GM18520 (cell line): ENCODE results near the gene BAG1.

Source experiments
- ATAC-seq: cut with Tn5 transposase; IDR thresholded peaks from one replicate; pipeline ENCODE4 v1.9.1; 2021; ENCODE audit not compliant: unreplicated experiment

The BAG1 gene

GRCh38 chr9:33264473-33265177 is at the start of gene BAG1, which contains the start of gene CHMP5:
Gene BAG1 (minus strand): TSS chr9:33264708.
Gene CHMP5 (plus strand): TSS chr9:33265049. CDS start chr9:33265079, 30 bp downstream.
- ATAC-seq, result peak; percentile 81

GRCh38 chr9:33311953-33312352 is 47.4 kb upstream of the BAG1 start:
- no peak for ATAC-seq

DNA sequence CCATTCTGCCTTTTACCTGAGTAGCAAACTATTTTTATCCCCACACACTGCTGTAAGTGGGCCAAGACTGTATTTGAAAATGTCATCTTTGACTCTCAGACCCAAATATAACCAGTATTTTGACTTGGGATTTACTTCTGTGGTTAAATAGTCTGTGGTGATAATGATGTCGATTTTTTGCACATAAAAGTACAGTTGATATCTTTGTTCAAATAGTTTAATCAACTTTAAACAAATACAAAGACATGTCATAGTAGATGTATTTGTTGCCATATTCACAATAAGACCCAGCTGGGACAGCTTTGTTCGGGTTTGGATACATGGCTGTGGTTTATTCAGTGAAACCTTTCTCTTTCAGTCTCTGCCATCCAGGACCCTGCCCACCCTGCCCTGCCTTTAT is 46.2 kb upstream of the BAG1 start:
- ATAC-seq, result no peak

- ATAC-seq, result no peak
Observed at GRCh38 chr9:33309903-33310302, 45.4 kb upstream of the BAG1 start.

- ATAC-seq, result no peak
Observed at GRCh38 chr9:33307067-33307466, 42.6 kb upstream of the BAG1 start.

GRCh38 chr9:33306037-33306436 is 41.5 kb upstream of the BAG1 start:
- no peak for ATAC-seq

- no peak for ATAC-seq
Observed at GRCh38 chr9:33304362-33304761, 39.9 kb upstream of the BAG1 start.

GRCh38 chr9:33300546-33300945 is 36.0 kb upstream of the BAG1 start:
- no peak for ATAC-seq

- peak; percentile 81 for ATAC-seq
Observed at GRCh38 chr9:33297432-33297831, 32.9 kb upstream of the BAG1 start.

GRCh38 chr9:33295571-33295970 is 31.1 kb upstream of the BAG1 start:
- peak; percentile 29 for ATAC-seq

- no peak for ATAC-seq
Observed at GRCh38 chr9:33294670-33295432, 30.3 kb upstream of the BAG1 start.

DNA sequence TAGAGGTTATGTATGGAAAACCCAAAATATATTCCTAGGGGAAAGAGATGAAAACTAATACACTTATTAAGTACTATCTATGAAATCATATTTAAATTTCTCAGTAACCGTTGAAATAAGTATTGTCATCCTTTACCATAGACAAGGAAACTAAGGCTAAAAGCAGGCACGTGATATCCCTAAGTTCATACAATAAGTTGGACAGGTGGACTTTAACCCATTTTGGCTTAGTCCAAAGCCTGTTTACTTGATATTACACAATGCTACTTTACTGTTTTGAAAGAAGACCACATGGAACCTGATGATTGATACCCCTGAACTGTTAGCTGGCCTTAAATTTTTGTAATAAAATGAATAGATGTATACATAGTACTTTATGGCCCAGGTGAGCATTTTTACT is 29.3 kb upstream of the BAG1 start:
- no peak for ATAC-seq

DNA sequence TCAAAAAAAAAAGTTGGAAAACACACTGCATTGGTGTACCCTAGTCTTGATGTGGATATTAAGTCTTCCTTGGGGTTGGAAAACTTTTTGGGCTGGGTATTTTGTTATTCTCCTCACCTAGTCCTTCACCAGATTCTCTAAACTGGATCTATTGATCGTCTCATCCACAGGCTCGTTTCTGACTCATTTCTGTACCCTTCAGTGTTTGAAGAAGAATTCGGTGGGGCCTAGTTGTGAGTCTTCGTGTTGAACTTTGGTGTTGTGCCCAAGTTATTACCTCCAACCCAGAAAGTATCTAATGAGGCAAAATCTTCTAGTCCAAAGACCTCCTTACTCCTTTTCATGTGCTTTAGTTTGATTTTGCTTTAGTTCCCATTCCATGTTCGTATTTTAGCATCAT is 27.4 kb upstream of the BAG1 start:
- no peak for ATAC-seq

- ATAC-seq, result no peak
Observed at GRCh38 chr9:33291031-33291397, 26.5 kb upstream of the BAG1 start.

GRCh38 chr9:33290247-33291030 is 25.9 kb upstream of the BAG1 start, which contains the start of gene NFX1:
Gene NFX1 (plus strand): TSS chr9:33290516. CDS start chr9:33290573, 57 bp downstream.
- peak; percentile 75 for ATAC-seq

GRCh38 chr9:33289936-33290246 is 25.4 kb upstream of the BAG1 start:
- no peak for ATAC-seq

DNA sequence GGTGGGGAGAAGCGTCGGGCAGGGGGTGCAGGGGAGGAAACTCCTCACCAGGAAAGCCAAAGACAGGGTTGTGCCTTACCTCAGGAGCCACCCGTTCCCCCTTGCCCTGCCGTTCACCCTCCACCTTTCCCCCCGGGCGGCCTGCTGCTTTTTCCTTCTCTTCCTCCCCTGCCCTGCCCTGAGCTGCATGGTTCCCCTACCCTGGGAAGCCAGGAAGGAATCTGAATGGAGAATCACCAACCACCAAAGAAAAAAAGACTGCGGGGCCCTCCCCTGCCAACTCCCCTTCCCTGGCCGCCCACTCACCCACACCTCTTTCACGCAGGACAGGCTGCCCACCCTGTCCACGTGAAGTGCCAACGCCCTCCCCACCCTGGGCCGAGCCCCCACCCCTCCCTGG is 25.0 kb upstream of the BAG1 start:
- no peak for ATAC-seq

DNA sequence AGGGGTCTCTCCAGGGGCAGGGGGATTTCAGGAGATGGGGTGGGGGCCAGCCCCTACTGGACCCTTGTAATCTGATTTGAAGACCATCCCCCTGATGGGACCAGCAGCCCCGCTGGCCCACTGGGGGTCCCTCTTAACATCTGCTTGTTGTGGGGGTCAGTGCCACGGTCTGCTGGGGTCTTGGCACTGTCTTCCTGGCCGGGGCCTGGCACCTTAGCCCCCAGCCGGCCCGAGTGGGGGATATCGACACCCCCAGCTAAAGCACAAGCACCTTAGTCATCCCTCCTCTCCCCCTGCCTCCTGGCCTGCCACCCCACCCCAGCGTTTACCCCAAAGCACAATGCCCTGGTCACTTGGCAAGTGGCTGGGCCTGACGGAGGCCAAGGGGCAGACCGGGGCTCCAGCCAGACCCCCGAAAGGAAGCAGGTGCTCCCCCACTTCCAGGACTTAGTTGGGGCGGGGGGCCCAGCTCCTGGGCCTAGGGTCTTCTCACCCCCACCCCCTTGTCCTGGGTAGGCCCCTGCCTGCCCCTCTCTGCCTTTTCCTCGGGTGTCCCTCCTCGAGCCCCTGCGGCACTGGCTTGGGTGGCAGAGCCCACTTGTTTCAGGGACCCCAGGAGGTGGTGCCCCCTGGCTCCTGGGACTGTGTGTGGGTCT is 24.4 kb upstream of the BAG1 start:
- ATAC-seq, result no peak

DNA sequence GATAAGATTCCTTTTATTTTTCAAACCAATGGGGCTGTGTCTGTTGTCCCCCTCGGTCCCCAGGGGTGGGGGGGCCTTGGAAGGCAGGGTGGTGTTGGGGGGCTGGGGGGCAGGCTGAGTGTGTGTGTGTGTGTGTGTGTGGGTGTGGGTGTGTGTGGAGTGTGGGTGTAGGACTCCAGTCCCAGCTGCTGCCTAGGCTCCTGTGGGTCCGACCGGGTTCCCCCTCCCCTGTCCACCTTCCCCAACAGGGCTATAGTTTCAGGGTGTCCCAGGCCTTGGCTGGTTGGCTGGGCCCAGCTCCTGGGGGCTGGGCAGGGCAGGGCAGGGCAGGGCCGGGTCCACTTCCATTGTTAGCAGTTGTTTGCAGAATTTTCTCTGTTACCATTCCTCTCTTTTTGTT is 23.7 kb upstream of the BAG1 start:
- ATAC-seq, result no peak

- ATAC-seq, result no peak
Observed at GRCh38 chr9:33287087-33287490, 22.6 kb upstream of the BAG1 start.

DNA sequence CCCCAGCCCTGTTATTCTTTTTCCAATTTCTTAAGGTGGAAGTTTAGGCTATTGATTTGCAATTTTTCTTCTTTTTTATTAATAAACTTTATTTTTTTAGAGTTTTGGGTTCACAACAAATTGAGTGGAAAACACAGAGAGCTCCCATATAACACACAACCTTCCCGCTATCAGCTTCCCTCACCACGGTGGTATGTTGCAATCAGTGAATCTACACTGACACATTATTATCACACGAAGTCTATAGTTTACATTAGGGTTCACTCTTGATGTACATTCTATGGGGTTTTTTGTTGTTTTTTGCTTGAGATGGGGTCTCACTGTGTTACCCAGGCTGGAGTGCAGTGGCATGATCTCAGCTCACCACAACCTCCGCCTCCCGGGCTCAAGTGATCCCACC is 21.0 kb upstream of the BAG1 start:
- no peak for ATAC-seq
